T-cell (primary cell): ENCODE data around the gene GPSM1. TPM values are rescaled to one million over a fixed set of nuclear protein-coding genes. Genes with fewer than 3 reads are reported as not detected.

ENCODE experiments used
- ATAC-seq, 4 experiments: fragments of 200-7000 bp in 3 of 4; fragments of 150-1000 bp in 1 of 4; cut with Tn5 transposase; replicated peaks in 1 of 4; 1 replicate in 3 of 4; 2 replicates in 1 of 4; pipeline ENCODE4 v1.10.0; 2021; ENCODE audit warnings: moderate library complexity in 3 of 4, mild to moderate bottlenecking in 2 of 4, moderate number of reproducible peaks in 1 of 4
- CTCF ChIA-PET, 2 donors: fragments of 300-600 bp; sonication (Branson Sonifier 250); formaldehyde crosslinking; loops; one replicate each; lab custom pipeline; 2022; ENCODE audit warnings: antibody characterized with exemption in 2 of 2; lab: Charles Lee
- POLR2A ChIA-PET, 2 donors: fragments of 300-600 bp; sonication (Branson Sonifier 250); formaldehyde crosslinking; loops; one replicate each; lab custom pipeline; 2022; ENCODE audit warnings: antibody characterized with exemption in 2 of 2; lab: Charles Lee
- DNase-seq, 35 experiments: peaks; one replicate each; pipeline versions ENCODE4 v3.0.0 to v3.0.0-alpha.2; 2013 to 2023
- H3K27ac ChIP-seq: one replicate; pipeline ENCODE4 v1.5.1; 2013; ENCODE audit warnings: low read length
- H3K27me3 ChIP-seq, 2 experiments: replicated peaks in 1 of 2; 1 replicate in 1 of 2; 2 replicates in 1 of 2; pipeline versions ENCODE4 v1.6.1 to v1.7.0; 2013; ENCODE audit warnings: low read length in 1 of 2, mixed read lengths in 1 of 2; ENCODE audit not compliant: control insufficient read depth in 2 of 2, insufficient read depth in 2 of 2; ENCODE audit errors: extremely low read depth in 1 of 2
- H3K36me3 ChIP-seq, 2 donors: 1 replicate in 1 of 2; 2 replicates in 1 of 2; pipeline versions ENCODE4 v1.6.1 to v1.7.0; 2013; ENCODE audit warnings: low read length in 1 of 2; ENCODE audit not compliant: control insufficient read depth in 2 of 2, insufficient read depth in 1 of 2; ENCODE audit errors: extremely low read depth in 1 of 2
- H3K4me1 ChIP-seq, 2 experiments: 1 replicate in 1 of 2; 2 replicates in 1 of 2; pipeline versions ENCODE4 v1.6.1 to v1.7.0; 2013; ENCODE audit warnings: low read length in 2 of 2, mixed read lengths in 1 of 2; ENCODE audit not compliant: insufficient read depth in 2 of 2, control insufficient read depth in 1 of 2; ENCODE audit errors: extremely low read depth in 1 of 2
- H3K4me3 ChIP-seq, 2 donors: 1 replicate in 1 of 2; 2 replicates in 1 of 2; pipeline versions ENCODE4 v1.5.1 to v1.7.0; 2013; ENCODE audit warnings: mild to moderate bottlenecking in 2 of 2, low read length in 1 of 2, moderate library complexity in 1 of 2; ENCODE audit not compliant: control insufficient read depth in 1 of 2; ENCODE audit errors: extremely low read depth in 1 of 2
- H3K9me3 ChIP-seq: 2 replicates; pipeline ENCODE4 v1.7.0; 2013
- H3K27ac Mint-ChIP-seq, 2 donors: one replicate each; pipeline ENCODE4 v1.8.0; 2020 to 2021; ENCODE audit warnings: mild to moderate bottlenecking in 2 of 2, mixed read lengths in 2 of 2
- H3K27me3 Mint-ChIP-seq, 2 donors: one replicate each; pipeline ENCODE4 v1.8.0; 2021 to 2022; ENCODE audit warnings: mixed read lengths in 2 of 2
- H3K36me3 Mint-ChIP-seq: one replicate; pipeline ENCODE4 v1.8.0; 2021; ENCODE audit warnings: mixed read lengths
- H3K4me1 Mint-ChIP-seq, 3 donors: one replicate each; pipeline ENCODE4 v1.8.0; 2020 to 2022; ENCODE audit warnings: mixed read lengths in 3 of 3, mild to moderate bottlenecking in 1 of 3
- H3K4me3 Mint-ChIP-seq, 3 donors: one replicate each; pipeline ENCODE4 v1.8.0; 2020 to 2022; ENCODE audit warnings: mild to moderate bottlenecking in 3 of 3, mixed read lengths in 3 of 3, moderate library complexity in 3 of 3
- H3K9me3 Mint-ChIP-seq, 3 donors: one replicate each; pipeline ENCODE4 v1.8.0; 2020 to 2022; ENCODE audit warnings: mixed read lengths in 3 of 3
- WGBS: methylation state at CpG from one replicate; pipeline ENCODE4 v1.1.5; 2013; ENCODE audit warnings: missing lambda C conversion rate; ENCODE audit not compliant: insufficient coverage; 5-methylcytosine and 5-hydroxymethylcytosine counted together
- total RNA-seq, 35 experiments: library from RNA in 6 of 35; stranded (reverse) in 6 of 35; fragments of 120-200 nt in 1 of 35; gene quantifications; one replicate each; pipeline versions ENCODE4 v1.2.1 to v1.2.4 and lab custom pipeline; 2013 to 2026

GPSM1 gene
- total RNA-seq, 5 donors from 2014 or later (not counting 1 experiment from before 2014, with no cell fraction given) = 8.6 to 11.5 (median 9.7) TPM

- POLR2A ChIA-PET = no interaction called here
- no peak for DNase-seq
- Histone ChIP-seq H3K4me1 (peaks cover 0 to 4% of the 10 kb centered on the region in 2 experiments), H3K27me3 (no peaks in the 10 kb centered on the region), H3K9me3 (no peaks in the 10 kb centered on the region), H3K27ac (no peak overlapping the region), H3K4me3 (no peak overlapping the region), H3K36me3 (no peaks in the 10 kb centered on the region)
- ATAC-seq = no peak
- CTCF ChIA-PET = no interaction called here
- no peaks in the 10 kb centered on the region for H3K27me3 Mint-ChIP-seq
- WGBS = 92% methylated on average over 23 of the region's 30 CpGs
- no peaks in the 10 kb centered on the region for H3K4me1 Mint-ChIP-seq
- H3K9me3 Mint-ChIP-seq = no peaks in the 10 kb centered on the region
- no peak overlapping the region for H3K4me3 Mint-ChIP-seq
- H3K27ac Mint-ChIP-seq = no peak overlapping the region
- no peaks in the 10 kb centered on the region for H3K36me3 Mint-ChIP-seq
Measured at GRCh38 chr9:136336156-136336870, 9.0 kb downstream of the GPSM1 start.

- CTCF ChIA-PET = interaction anchor here in 1 of 2 donors (0.6 kb wide), 1 partner anchor 64 kb away, joined by 3 read pairs; no protein-coding TSS in a partner anchor
- H3K27me3 ChIP-seq = no peaks in the 10 kb centered on the region
- DNase-seq (no peak), ATAC-seq (no peak)
- Mint-ChIP-seq H3K27me3 (no peaks in the 10 kb centered on the region), H3K36me3 (no peaks in the 10 kb centered on the region), H3K4me3 (no peak overlapping the region), H3K9me3 (no peaks in the 10 kb centered on the region), H3K4me1 (no peaks in the 10 kb centered on the region), H3K27ac (no peak overlapping the region)
- POLR2A ChIA-PET = no interaction called here
- no peaks in the 10 kb centered on the region for H3K36me3 ChIP-seq
- peaks cover 0 to 2% of the 10 kb centered on the region in 2 experiments for H3K4me1 ChIP-seq
- H3K9me3 ChIP-seq = no peaks in the 10 kb centered on the region
- WGBS = 96% methylated on average over 18 of the region's 23 CpGs
- H3K4me3 ChIP-seq = no peak overlapping the region
- H3K27ac ChIP-seq = no peak overlapping the region
Measured at GRCh38 chr9:136336881-136337280, 9.5 kb downstream of the GPSM1 start.

- H3K27me3 ChIP-seq = no peaks in the 10 kb centered on the region
- Mint-ChIP-seq H3K4me1 (no peaks in the 10 kb centered on the region), H3K9me3 (no peaks in the 10 kb centered on the region), H3K27ac (no peak overlapping the region), H3K36me3 (no peaks in the 10 kb centered on the region), H3K4me3 (no peak overlapping the region), H3K27me3 (no peaks in the 10 kb centered on the region)
- POLR2A ChIA-PET = no interaction called here
- H3K4me1 ChIP-seq = peaks cover 0 to under 1% of the 10 kb centered on the region in 2 experiments
- H3K9me3 ChIP-seq = no peaks in the 10 kb centered on the region
- H3K36me3 ChIP-seq = no peaks in the 10 kb centered on the region
- DNase-seq = no peak
- no peak overlapping the region for H3K4me3 ChIP-seq
- CTCF ChIA-PET = interaction anchor here in 1 of 2 donors (0.6 kb wide), 1 partner anchor 63 kb away, joined by 3 read pairs; no protein-coding TSS in a partner anchor
- 90% methylated on average over 33 of the region's 43 CpGs for WGBS
- H3K27ac ChIP-seq = no peak overlapping the region
- no peak for ATAC-seq
Measured at GRCh38 chr9:136337416-136338395, 10.4 kb downstream of the GPSM1 start.

GRCh38 chr9:136338511-136338910 is 11.2 kb downstream of the GPSM1 start:
- no peaks in the 10 kb centered on the region for H3K36me3 Mint-ChIP-seq
- ChIA-PET CTCF (no interaction called here), POLR2A (no interaction called here)
- H3K4me3 Mint-ChIP-seq = no peak overlapping the region
- WGBS = 97% methylated on average over 22 of the region's 25 CpGs
- Histone ChIP-seq H3K27ac (no peak overlapping the region), H3K9me3 (no peaks in the 10 kb centered on the region), H3K27me3 (no peaks in the 10 kb centered on the region), H3K4me1 (peaks cover 0 to 7% of the 10 kb centered on the region in 2 experiments), H3K4me3 (no peak overlapping the region), H3K36me3 (no peaks in the 10 kb centered on the region)
- no peak for DNase-seq
- peaks cover 0 to 2% (median 0%) of the 10 kb centered on the region in 3 donors for H3K4me1 Mint-ChIP-seq
- no peak overlapping the region for H3K27ac Mint-ChIP-seq
- H3K9me3 Mint-ChIP-seq = no peaks in the 10 kb centered on the region
- no peaks in the 10 kb centered on the region for H3K27me3 Mint-ChIP-seq
- no peak for ATAC-seq

GRCh38 chr9:136339173-136339957 is 12.0 kb downstream of the GPSM1 start:
- ChIA-PET CTCF (no interaction called here), POLR2A (no interaction called here)
- H3K27me3 Mint-ChIP-seq = no peaks in the 10 kb centered on the region
- Histone ChIP-seq H3K9me3 (no peaks in the 10 kb centered on the region), H3K4me3 (no peak overlapping the region), H3K27me3 (no peaks in the 10 kb centered on the region), H3K4me1 (peaks cover 0 to 7% of the 10 kb centered on the region in 2 experiments), H3K36me3 (no peaks in the 10 kb centered on the region), H3K27ac (no peak overlapping the region)
- H3K36me3 Mint-ChIP-seq = no peaks in the 10 kb centered on the region
- ATAC-seq = peak in 1 of 4 experiments; percentile 48
- no peak overlapping the region for H3K27ac Mint-ChIP-seq
- no peak overlapping the region for H3K4me3 Mint-ChIP-seq
- no peaks in the 10 kb centered on the region for H3K9me3 Mint-ChIP-seq
- WGBS = 86% methylated on average over 22 of the region's 32 CpGs
- peak in 11 of 35 experiments; percentile 16 to 48 (median 30) for DNase-seq
- H3K4me1 Mint-ChIP-seq = peaks cover 0 to 2% (median 0%) of the 10 kb centered on the region in 3 donors

- CTCF ChIA-PET = no interaction called here
- no peak overlapping the region for H3K4me3 Mint-ChIP-seq
- 89% methylated on average over 3 of the region's 12 CpGs for WGBS
Measured at GRCh38 chr9:136339958-136340310, 12.6 kb downstream of the GPSM1 start.

More at GRCh38 chr9:136339958-136340310, 12.6 kb downstream of the GPSM1 start:
- Histone ChIP-seq H3K36me3 (no peaks in the 10 kb centered on the region), H3K4me1 (peaks cover 0 to 7% of the 10 kb centered on the region in 2 experiments), H3K4me3 (no peak overlapping the region), H3K9me3 (no peaks in the 10 kb centered on the region), H3K27me3 (no peaks in the 10 kb centered on the region), H3K27ac (no peak overlapping the region)
- Mint-ChIP-seq H3K27ac (no peak overlapping the region), H3K36me3 (no peaks in the 10 kb centered on the region), H3K4me1 (peaks cover 0 to 2% (median 0%) of the 10 kb centered on the region in 3 donors), H3K27me3 (no peaks in the 10 kb centered on the region), H3K9me3 (no peaks in the 10 kb centered on the region)
- DNase-seq = no peak
- POLR2A ChIA-PET = no interaction called here
- no peak for ATAC-seq
